ENCODE results near the gene ISOC1.

GRCh38 chr5:129077433-129078075 lies 17.0 kb upstream of the ISOC1 start:
- no peak for TF ChIP-seq CTCF (IDR thresholded peaks at IDR 0.05)
- no peak for TF ChIP-seq POLR2A (IDR thresholded peaks at IDR 0.05)
